Measurements from ENCODE around the gene ANKRD66.

- TF ChIP-seq CTCF (conservative IDR thresholded peaks at IDR 0.05; ENCODE audit: low read length) (no peak), EZH2phosphoT487 (IDR thresholded peaks at IDR 0.05; ENCODE audit: borderline replicate concordance) (no peak)
These were observed 46.8 kb upstream of the ANKRD66 start for GRCh38 chr6:46699970-46700369.
